ENCODE results near the gene ZKSCAN2. TPM values are rescaled to one million over a fixed set of nuclear protein-coding genes. Genes with fewer than 3 reads are reported as not detected.

The ZKSCAN2 gene
- total and polyA plus RNA-seq, 9 donors: 2.2 to 11.1 (median 7.8) TPM

GRCh38 chr16:25212636-25213035 lies 45.0 kb downstream of the ZKSCAN2 start:
- intact Hi-C loops (cut with DNase I): no loop called here
- Histone ChIP-seq H3K4me3 (no peak overlapping the region), H3K27ac (no peak overlapping the region), H3K36me3 (no peaks in the 10 kb centered on the region), H3K4me1 (ENCODE audit: insufficient read depth) (no peaks in the 10 kb centered on the region), H3K9me3 (no peaks in the 10 kb centered on the region), H3K27me3 (no peaks in the 10 kb centered on the region)
- WGBS, 3 donors: 77 to 92% (median 84%) methylated on average over 2 of the region's 2 CpGs
- no peak for DNase-seq
- TF ChIP-seq CTCF (IDR thresholded peaks at IDR 0.05) (no peak), EP300 (IDR thresholded peaks at IDR 0.05) (no peak), POLR2A (IDR thresholded peaks at IDR 0.05) (no peak)

GRCh38 chr16:25210758-25211157 lies 46.9 kb downstream of the ZKSCAN2 start:
- no peak for DNase-seq
- no peak overlapping the region for H3K4me3 ChIP-seq
- no peaks in the 10 kb centered on the region for H3K4me1 ChIP-seq (ENCODE audit: insufficient read depth)
- WGBS, 3 donors: 37 to 50% (median 37%) methylated on average over 4 of the region's 4 CpGs
- H3K27ac ChIP-seq: no peak overlapping the region
- TF ChIP-seq POLR2A (IDR thresholded peaks at IDR 0.05): no peak
- no peak for TF ChIP-seq EP300 (IDR thresholded peaks at IDR 0.05)
- no peak for TF ChIP-seq CTCF (IDR thresholded peaks at IDR 0.05)
- no peaks in the 10 kb centered on the region for H3K36me3 ChIP-seq
- intact Hi-C loops (cut with DNase I): no loop called here
- no peaks in the 10 kb centered on the region for H3K27me3 ChIP-seq
- no peaks in the 10 kb centered on the region for H3K9me3 ChIP-seq

GRCh38 chr16:25199457-25199856 lies 58.2 kb downstream of the ZKSCAN2 start:
- Histone ChIP-seq H3K27me3 (no peaks in the 10 kb centered on the region), H3K9me3 (no peaks in the 10 kb centered on the region), H3K4me3 (no peak overlapping the region), H3K36me3 (no peaks in the 10 kb centered on the region), H3K27ac (no peak overlapping the region), H3K4me1 (ENCODE audit: insufficient read depth) (no peaks in the 10 kb centered on the region)
- TF ChIP-seq POLR2A (IDR thresholded peaks at IDR 0.05) (no peak), CTCF (IDR thresholded peaks at IDR 0.05) (no peak), EP300 (IDR thresholded peaks at IDR 0.05) (no peak)
- intact Hi-C loops (cut with DNase I): loop anchor here in 1 of 4 donors (5.0 kb wide), 1 partner anchor 567 kb away; no protein-coding TSS in a partner anchor
- WGBS, 3 donors: 89 to 91% (median 90%) methylated on average over 7 of the region's 7 CpGs
- no peak for DNase-seq

GRCh38 chr16:25198021-25198420 lies 59.6 kb downstream of the ZKSCAN2 start:
- Histone ChIP-seq H3K4me1 (ENCODE audit: insufficient read depth) (no peaks in the 10 kb centered on the region), H3K36me3 (no peaks in the 10 kb centered on the region), H3K27ac (no peak overlapping the region), H3K9me3 (no peaks in the 10 kb centered on the region), H3K4me3 (no peak overlapping the region), H3K27me3 (no peaks in the 10 kb centered on the region)
- DNase-seq: no peak
- intact Hi-C loops (cut with DNase I): loop anchor here in 1 of 4 donors (5.0 kb wide), 1 partner anchor 566 kb away; no protein-coding TSS in a partner anchor
- WGBS, 3 donors: 83 to 88% (median 85%) methylated on average over 4 of the region's 4 CpGs
- TF ChIP-seq CTCF (IDR thresholded peaks at IDR 0.05): no peak
